GM12878 (cell line): ENCODE measurements around the gene AFF1. TPM values are rescaled to one million over a fixed set of nuclear protein-coding genes. Genes with fewer than 3 reads are reported as not detected.

Source experiments
- ATAC-seq: fragments of 200-7000 bp; cut with Tn5 transposase; 3 replicates; pipeline ENCODE4 v1.9.1; 2020; ENCODE audit warnings: mild to moderate bottlenecking, moderate library complexity
- BruUV-seq: library from RNA; stranded (reverse); fragments of 400-500 nt; replicated peaks from 2 replicates; lab custom pipeline; 2021; lab: Mats Ljungman, UMichigan
- CTCF ChIA-PET: fragments of 300-600 bp; sonication (Branson Sonifier 250); formaldehyde crosslinking; extraction: SDS; loops from one replicate; lab custom pipeline; 2021; ENCODE audit warnings: inconsistent platforms; lab: Yijun Ruan, JAX
- POLR2A ChIA-PET: fragments of 350-600 bp; formaldehyde crosslinking; extraction: SDS; loops from one replicate; lab custom pipeline; 2021; ENCODE audit warnings: inconsistent platforms; lab: Charles Lee
- RAD21 ChIA-PET: fragments of 300-600 bp; sonication (Branson Sonifier 250); formaldehyde crosslinking; loops from one replicate; lab custom pipeline; 2023; ENCODE audit warnings: antibody characterized with exemption; ENCODE audit not compliant: unreplicated experiment; lab: Charles Lee
- SMC1A ChIA-PET: fragments of 300-600 bp; sonication (Branson Sonifier 250); formaldehyde crosslinking; loops from one replicate; lab custom pipeline; 2023; ENCODE audit not compliant: unreplicated experiment, uncharacterized antibody; lab: Charles Lee
- DNase-seq: peaks from one replicate; pipeline ENCODE4 v3.0.0-alpha.2; 2011; ENCODE audit warnings: low read depth, low spot score
- FAIRE-seq: peaks from 3 replicates; lab custom pipeline; 2011; peaks lifted over from hg19 to GRCh38; lab: Jason Lieb, UNC
- H2AFZ ChIP-seq: 2 replicates; pipeline ENCODE4 v1.6.0; 2011; ENCODE audit warnings: low read depth, low read length, control low read depth; ENCODE audit not compliant: control insufficient read depth
- H3K27ac ChIP-seq: 2 replicates; pipeline ENCODE4 v1.5.1; 2011; ENCODE audit warnings: control low read depth; ENCODE audit not compliant: control insufficient read depth, insufficient read depth
- H3K27me3 ChIP-seq, 2 experiments: replicated peaks in 1 of 2; 2 replicates each; pipeline versions ENCODE4 v1.6.0 to v1.6.1; 2011; ENCODE audit warnings: low read length in 1 of 2; ENCODE audit not compliant: control insufficient read depth in 2 of 2, insufficient read depth in 2 of 2
- H3K36me3 ChIP-seq, 2 experiments: 2 replicates each; pipeline ENCODE4 v1.5.1; 2011; ENCODE audit warnings: low read length in 1 of 2; ENCODE audit not compliant: control insufficient read depth in 2 of 2, insufficient read depth in 2 of 2
- H3K4me1 ChIP-seq: 2 replicates; pipeline ENCODE4 v1.6.1; 2011; ENCODE audit warnings: mild to moderate bottlenecking, low read length, moderate library complexity, mixed read lengths; ENCODE audit not compliant: control insufficient read depth, insufficient read depth
- H3K4me2 ChIP-seq: 2 replicates; pipeline ENCODE4 v1.6.0; 2011; ENCODE audit warnings: control low read depth; ENCODE audit not compliant: control insufficient read depth, insufficient read depth
- H3K4me3 ChIP-seq: fragments of 200-600 bp; sonication (generic); 2 replicates; pipeline ENCODE4 v1.5.1; 2016
- H3K79me2 ChIP-seq: 2 replicates; pipeline ENCODE4 v1.6.0; 2011; ENCODE audit warnings: low read length; ENCODE audit not compliant: control insufficient read depth, insufficient read depth
- H3K9ac ChIP-seq: 2 replicates; pipeline ENCODE4 v1.8.0; 2011; ENCODE audit warnings: low read length, control low read depth, mixed read lengths; ENCODE audit not compliant: control insufficient read depth, insufficient read depth
- H3K9me3 ChIP-seq: replicated peaks from 3 replicates; pipeline ENCODE4 v1.5.1; 2011; ENCODE audit warnings: mild to moderate bottlenecking, low read length; ENCODE audit not compliant: control insufficient read depth, insufficient read depth
- H4K20me1 ChIP-seq: 2 replicates; pipeline ENCODE4 v1.6.0; 2011; ENCODE audit not compliant: control insufficient read depth, insufficient read depth
- ATF2 ChIP-seq: IDR thresholded peaks from 2 replicates; pipeline ENCODE4 v1.6.1; 2012; ENCODE audit warnings: low read length, inconsistent platforms
- ESRRA ChIP-seq: IDR thresholded peaks from 2 replicates; pipeline ENCODE4 v1.6.1; 2012; ENCODE audit warnings: mild to moderate bottlenecking, low read length, improper control_type of control experiment
- FOXM1 ChIP-seq: IDR thresholded peaks from 2 replicates; pipeline ENCODE4 v1.6.1; 2012; ENCODE audit warnings: low read depth, mild to moderate bottlenecking, inconsistent platforms, low read length, moderate library complexity
- POLR2AphosphoS5 ChIP-seq: IDR thresholded peaks from 2 replicates; pipeline ENCODE4 v1.6.1; 2011; ENCODE audit warnings: mild to moderate bottlenecking, low read length, inconsistent platforms
- PRDM15 ChIP-seq: fragments of 450-650 bp; formaldehyde crosslinking; IDR thresholded peaks from 2 replicates; pipeline ENCODE4 v1.4.0; 2020; ENCODE audit warnings: mild to moderate bottlenecking, moderate library complexity
- SPI1 ChIP-seq: IDR thresholded peaks from 2 replicates; pipeline ENCODE4 v1.6.1; 2011; ENCODE audit warnings: low read depth, mild to moderate bottlenecking, low read length, moderate library complexity, borderline replicate concordance; ENCODE audit not compliant: insufficient read depth
- SREBF1 ChIP-seq: IDR thresholded peaks from 2 replicates; pipeline ENCODE4 v1.6.1; 2012; ENCODE audit warnings: mild to moderate bottlenecking, low read length
- SUPT20H ChIP-seq: IDR thresholded peaks from 2 replicates; pipeline ENCODE4 v1.6.1; 2011; ENCODE audit warnings: low read depth, mild to moderate bottlenecking, low read length, moderate library complexity, borderline replicate concordance; ENCODE audit not compliant: control insufficient read depth
- ZNF207 ChIP-seq: fragments of 450-650 bp; IDR thresholded peaks from 2 replicates; pipeline ENCODE4 v1.6.1; 2014; ENCODE audit warnings: antibody characterized with exemption, mild to moderate bottlenecking, borderline replicate concordance
- WGBS: methylation state at CpG from one replicate; pipeline ENCODE4 v1.1.6; 2016; ENCODE audit warnings: low lambda C conversion rate; ENCODE audit not compliant: insufficient replicate concordance, insufficient coverage; ENCODE audit errors: missing lambda C conversion rate; 5-methylcytosine and 5-hydroxymethylcytosine counted together
- in situ Hi-C: fragments of 300-500 bp; cut with MboI; formaldehyde crosslinking; loops from 9 replicates; pipeline ENCODE4 v1.14.3; 2018; ENCODE audit warnings: mixed read lengths
- intact Hi-C: fragments of 100-400 bp; cut with micrococcal nuclease; formaldehyde crosslinking; loops from one replicate; pipeline ENCODE4 v1.14.2; 2022; ENCODE audit not compliant: unreplicated experiment
- polyA plus RNA-seq, 11 experiments: library from polyadenylated mRNA; depleted of rRNA in 4 of 11; unstranded in 6 of 11; stranded (reverse) in 5 of 11; fragments of >200 nt; fragmentation: Nextera tagmentation in 4 of 11; fragmentation: Illumina TruSeq in 1 of 11; extraction: Ambion mirVana in 4 of 11; extraction: Trizol in 1 of 11; gene quantifications; 1 replicate in 1 of 11; 2 replicates in 10 of 11; pipeline versions ENCODE4 v1.2.1 to v1.2.3, GENCODE V29; 2011 to 2016; ENCODE audit warnings: inconsistent platforms in 2 of 11, missing spikeins in 2 of 11, low read depth in 1 of 11
- total RNA-seq, 4 experiments: library from RNA; depleted of rRNA in 3 of 4; stranded (reverse); fragments of >200 nt in 3 of 4; fragmentation: Illumina TruSeq in 1 of 4; extraction: Trizol in 1 of 4; gene quantifications; 2 replicates each; pipeline versions ENCODE4 v1.2.1 to v1.2.3, GENCODE V29; 2013 to 2021
- TF ChIP-seq, protein P1 (sequence below): IDR thresholded peaks from 2 replicates; pipeline ENCODE4 v1.6.1; 2012; ENCODE audit warnings: low read depth, low read length, improper control_type of control experiment

The AFF1 gene
- total and polyA plus RNA-seq, 10 of the 15 experiments (the other 5 are each of a cell fraction or from before 2014, with no cell fraction given), result 3.5 to 56.1 (median 21.5) TPM

DNA sequence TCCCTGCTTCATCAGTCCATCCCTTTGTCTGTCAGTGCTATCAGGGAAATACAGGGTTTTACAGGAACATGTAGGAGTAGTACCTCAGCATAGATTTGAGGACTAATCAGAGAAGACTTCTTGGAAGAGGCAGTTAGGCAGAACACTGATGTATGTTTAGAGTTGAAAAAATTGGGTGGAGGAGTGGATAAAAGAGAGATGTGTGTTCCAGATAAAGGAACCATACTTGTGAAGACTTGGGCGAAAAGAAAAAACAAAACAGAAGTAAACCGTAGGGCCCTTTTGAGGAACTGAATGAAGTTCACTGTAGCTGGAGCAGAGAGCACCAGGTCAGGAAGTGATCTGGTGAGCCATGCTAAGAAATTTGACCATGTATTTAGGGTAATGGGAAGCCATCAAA is 32.3 kb downstream of the AFF1 start:
- Histone ChIP-seq H3K27ac (peak overlapping the region; percentile 71), H4K20me1 (no peaks in the 10 kb centered on the region), H3K36me3 (no peaks in the 10 kb centered on the region), H3K4me3 (no peak overlapping the region; the same call in 1 of the 2 replicates), H3K27me3 (no peaks in the 10 kb centered on the region), H3K9me3 (no peaks in the 10 kb centered on the region; the same call in 2 of the 3 replicates), H3K4me2 (peak overlapping the region; percentile 38; the same call in 1 of the 2 replicates), H3K79me2 (peaks cover 78% of the 10 kb centered on the region), H3K4me1 (peaks cover 43% of the 10 kb centered on the region), H2AFZ (no peak overlapping the region), H3K9ac (no peak overlapping the region)
- no peak for DNase-seq
- intact Hi-C loops, result no loop called here
- CTCF ChIA-PET, result no interaction called here
- RAD21 ChIA-PET, result interaction anchor here (1.1 to 1.6 kb wide), 2 partner anchors 28 to 31 kb away, joined by 3 to 4 read pairs; no protein-coding TSS in a partner anchor
- no peak for FAIRE-seq
- POLR2A ChIA-PET, result interaction anchor here (0.8 to 2.0 kb wide), 4 partner anchors 11 to 44 kb away, joined by 4 to 7 read pairs (median 4); no protein-coding TSS in a partner anchor
- BruUV-seq, result no TSS peak
- 68% methylated on average over 2 of the region's 2 CpGs for WGBS
- TF ChIP-seq SPI1 (peak; percentile 69; the same call in 1 of the 2 replicates), ATF2 (no peak), ESRRA (no peak), POLR2AphosphoS5 (no peak)
- in situ Hi-C loops, result no loop called here
- ATAC-seq, result 0 out of 3 replicates have a peak, but pooled peaks have one; percentile 11
- SMC1A ChIA-PET, result interaction anchor here (1.3 to 2.9 kb wide), 5 partner anchors 12 to 87 kb away, joined by 3 to 17 read pairs (median 4); no protein-coding TSS in a partner anchor

DNA sequence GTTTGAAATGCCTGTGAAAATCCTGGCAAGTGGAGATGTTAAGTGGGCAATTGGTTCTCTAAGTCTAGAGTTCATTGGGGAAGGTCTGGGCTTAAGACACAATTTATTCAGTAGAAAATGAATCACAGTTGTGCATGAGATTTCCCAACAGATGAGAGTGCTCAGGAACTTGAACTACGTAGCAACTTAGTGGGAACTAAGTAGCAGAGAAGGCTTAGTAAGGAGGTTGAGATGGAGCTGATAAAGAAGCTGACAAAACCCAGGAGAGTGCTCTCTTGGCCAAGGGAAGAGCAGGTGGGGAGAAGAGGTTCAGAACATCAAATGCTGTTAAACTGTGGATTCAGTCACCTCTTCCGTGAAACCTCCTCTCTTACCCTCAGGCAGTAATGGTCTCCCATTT is 33.0 kb downstream of the AFF1 start:
- Histone ChIP-seq H3K36me3 (no peaks in the 10 kb centered on the region), H3K4me3 (no peak overlapping the region), H3K4me2 (no peak overlapping the region), H3K79me2 (peaks cover 77% of the 10 kb centered on the region), H3K9me3 (no peaks in the 10 kb centered on the region; the same call in 2 of the 3 replicates), H4K20me1 (no peaks in the 10 kb centered on the region), H2AFZ (no peak overlapping the region), H3K4me1 (peaks cover 39% of the 10 kb centered on the region), H3K9ac (no peak overlapping the region), H3K27ac (no peak overlapping the region), H3K27me3 (no peaks in the 10 kb centered on the region)
- 85% methylated on average over 2 of the region's 2 CpGs for whole genome bisulfite sequencing
- ChIA-PET SMC1A (interaction anchor here (1.1 to 2.9 kb wide), 6 partner anchors 11 to 86 kb away, joined by 3 to 17 read pairs (median 4); no protein-coding TSS in a partner anchor), CTCF (no interaction called here), POLR2A (interaction anchor here (0.8 to 2.0 kb wide), 4 partner anchors 11 to 44 kb away, joined by 4 to 7 read pairs (median 4); no protein-coding TSS in a partner anchor), RAD21 (interaction anchor here (0.8 to 1.0 kb wide), 2 partner anchors 10 to 44 kb away, joined by 3 to 4 read pairs; no protein-coding TSS in a partner anchor)
- BruUV-seq, result no TSS peak
- DNase-seq (no peak), FAIRE-seq (no peak), ATAC-seq (no peak)
- in situ Hi-C loops (no loop called here), intact Hi-C loops (no loop called here)
- TF ChIP-seq FOXM1, result no peak
- no peak for TF ChIP-seq SUPT20H
- TF ChIP-seq ZNF207, result no peak
- TF ChIP-seq, protein P1, sequence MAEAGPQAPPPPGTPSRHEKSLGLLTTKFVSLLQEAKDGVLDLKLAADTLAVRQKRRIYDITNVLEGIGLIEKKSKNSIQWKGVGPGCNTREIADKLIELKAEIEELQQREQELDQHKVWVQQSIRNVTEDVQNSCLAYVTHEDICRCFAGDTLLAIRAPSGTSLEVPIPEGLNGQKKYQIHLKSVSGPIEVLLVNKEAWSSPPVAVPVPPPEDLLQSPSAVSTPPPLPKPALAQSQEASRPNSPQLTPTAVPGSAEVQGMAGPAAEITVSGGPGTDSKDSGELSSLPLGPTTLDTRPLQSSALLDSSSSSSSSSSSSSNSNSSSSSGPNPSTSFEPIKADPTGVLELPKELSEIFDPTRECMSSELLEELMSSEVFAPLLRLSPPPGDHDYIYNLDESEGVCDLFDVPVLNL, result no peak
- no peak for TF ChIP-seq PRDM15 (CRISPR knock-in tag)
- TF ChIP-seq POLR2AphosphoS5, result no peak
- no peak for TF ChIP-seq SREBF1
